ENCODE measurements around the gene CRYBB1.

The CRYBB1 gene

DNA sequence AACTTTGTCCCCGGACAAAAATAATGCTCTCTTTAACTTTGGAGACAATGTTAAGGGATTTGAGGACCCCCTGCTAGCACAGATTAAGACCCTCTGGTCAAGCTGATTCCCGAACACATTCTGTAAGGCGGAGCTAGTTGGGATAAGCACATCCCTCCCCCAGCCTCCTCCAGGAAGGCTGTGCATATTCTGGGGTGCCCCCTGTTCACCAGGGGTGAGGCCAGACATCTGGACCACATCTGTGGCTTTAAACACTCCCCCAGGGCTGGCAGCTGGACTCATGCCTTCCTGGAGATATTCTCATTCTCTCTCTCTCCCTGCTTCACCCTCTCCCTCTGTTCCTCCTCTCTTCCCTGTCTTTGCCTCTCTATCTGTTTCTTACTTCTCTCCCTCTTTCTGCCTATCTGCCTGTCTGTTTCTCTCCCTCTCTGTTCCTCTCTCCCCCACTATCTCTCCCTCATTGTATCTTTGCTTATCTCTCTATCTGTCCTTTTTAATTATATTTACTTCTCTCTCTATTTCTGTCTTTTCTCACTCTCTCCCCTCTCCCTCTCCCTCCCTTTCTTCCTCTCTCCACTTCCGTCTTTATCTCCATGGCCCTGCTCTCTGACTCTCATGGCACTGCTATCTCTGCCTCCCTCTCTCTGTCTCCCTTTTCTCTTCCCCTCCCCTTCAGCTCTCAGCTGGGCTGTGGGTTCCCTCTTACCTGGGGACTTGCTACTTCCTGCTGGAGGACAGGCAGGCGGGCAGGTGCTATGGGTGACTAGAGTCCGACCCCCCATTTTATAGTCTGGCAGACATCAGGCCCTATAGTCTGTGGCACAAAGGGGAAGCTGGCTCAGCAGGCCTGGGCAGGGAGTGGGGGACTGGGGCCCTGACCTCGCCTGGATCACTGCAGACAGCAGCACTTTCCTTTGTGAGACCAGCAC is at the start of gene CRYBB1:
TSS of gene CRYBB1 (minus strand) at position 757 of the 929 bp plus-strand sequence. CDS start 1,708 bp downstream, outside the sequence.
- no peaks in the 10 kb centered on the region for H3K36me3 ChIP-seq (ENCODE audit: control insufficient read depth in 2 of 2, insufficient read depth in 2 of 2, low read length in 2 of 2)
- no peaks in the 10 kb centered on the region for H3K9me3 ChIP-seq (ENCODE audit: control insufficient read depth in 2 of 2, low read length in 2 of 2)
- no peak within 1 kb of the TSS for H3K27ac ChIP-seq (ENCODE audit: low read length)
- no peak within 1 kb of the TSS for H3K4me3 ChIP-seq (ENCODE audit: low read length in 2 of 2)
- H3K4me1 ChIP-seq (ENCODE audit: control insufficient read depth, insufficient read depth, low read length), result no peaks in the 10 kb centered on the region
- peaks cover 7 to 36% of the 10 kb centered on the region in 2 donors for H3K27me3 ChIP-seq (ENCODE audit: control insufficient read depth in 1 of 2, insufficient read depth in 2 of 2, low read length in 2 of 2)
- no peak within 1 kb of the TSS for H3K9ac ChIP-seq (ENCODE audit: low read length in 2 of 2)

GRCh38 chr22:26667140-26667539 is 49.3 kb upstream of the CRYBB1 start:
- H3K9ac ChIP-seq (ENCODE audit: low read length in 2 of 2), result no peak overlapping the region
- peaks cover 0 to 10% of the 10 kb centered on the region in 2 donors for H3K27me3 ChIP-seq (ENCODE audit: control insufficient read depth in 1 of 2, insufficient read depth in 2 of 2, low read length in 2 of 2)
- no peak overlapping the region for H3K4me3 ChIP-seq (ENCODE audit: low read length in 2 of 2)

DNA sequence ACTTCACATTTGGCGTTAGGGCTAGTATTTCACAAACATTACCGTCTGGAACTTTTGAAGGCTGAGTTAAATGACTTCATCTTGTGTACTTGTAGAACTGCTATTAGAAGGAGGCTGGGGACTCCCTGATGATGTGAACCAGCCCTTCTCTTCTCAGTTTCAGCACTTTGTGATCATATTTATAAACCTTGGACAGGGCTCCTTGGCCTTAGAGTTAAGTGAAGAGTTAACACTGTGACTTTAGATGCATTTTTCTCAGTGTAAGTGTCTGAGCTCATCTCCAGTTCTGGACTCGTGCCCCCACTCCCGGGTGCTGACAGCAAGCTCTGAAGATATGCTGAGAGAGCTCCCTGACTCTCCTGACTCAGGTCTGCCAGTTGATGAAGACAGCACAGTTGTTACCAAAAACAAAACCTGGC is 48.0 kb upstream of the CRYBB1 start:
- no peaks in the 10 kb centered on the region for H3K4me1 ChIP-seq (ENCODE audit: control insufficient read depth, insufficient read depth, low read length)
- H3K9me3 ChIP-seq (ENCODE audit: control insufficient read depth in 2 of 2, low read length in 2 of 2), result no peaks in the 10 kb centered on the region
- no peak overlapping the region for H3K27ac ChIP-seq (ENCODE audit: low read length)
- H3K9ac ChIP-seq (ENCODE audit: low read length in 2 of 2), result no peak overlapping the region
- H3K27me3 ChIP-seq (ENCODE audit: control insufficient read depth in 1 of 2, insufficient read depth in 2 of 2, low read length in 2 of 2), result peaks cover 0 to 18% of the 10 kb centered on the region in 2 donors
- no peak overlapping the region for H3K4me3 ChIP-seq (ENCODE audit: low read length in 2 of 2)
- no peaks in the 10 kb centered on the region for H3K36me3 ChIP-seq (ENCODE audit: control insufficient read depth in 2 of 2, insufficient read depth in 2 of 2, low read length in 2 of 2)

More at GRCh38 chr22:26667140-26667539, 49.3 kb upstream of the CRYBB1 start:
- Histone ChIP-seq H3K4me1 (ENCODE audit: control insufficient read depth, insufficient read depth, low read length) (peaks cover 3% of the 10 kb centered on the region), H3K27ac (ENCODE audit: low read length) (no peak overlapping the region), H3K36me3 (ENCODE audit: control insufficient read depth in 2 of 2, insufficient read depth in 2 of 2, low read length in 2 of 2) (no peaks in the 10 kb centered on the region), H3K9me3 (ENCODE audit: control insufficient read depth in 2 of 2, low read length in 2 of 2) (no peaks in the 10 kb centered on the region)

DNA sequence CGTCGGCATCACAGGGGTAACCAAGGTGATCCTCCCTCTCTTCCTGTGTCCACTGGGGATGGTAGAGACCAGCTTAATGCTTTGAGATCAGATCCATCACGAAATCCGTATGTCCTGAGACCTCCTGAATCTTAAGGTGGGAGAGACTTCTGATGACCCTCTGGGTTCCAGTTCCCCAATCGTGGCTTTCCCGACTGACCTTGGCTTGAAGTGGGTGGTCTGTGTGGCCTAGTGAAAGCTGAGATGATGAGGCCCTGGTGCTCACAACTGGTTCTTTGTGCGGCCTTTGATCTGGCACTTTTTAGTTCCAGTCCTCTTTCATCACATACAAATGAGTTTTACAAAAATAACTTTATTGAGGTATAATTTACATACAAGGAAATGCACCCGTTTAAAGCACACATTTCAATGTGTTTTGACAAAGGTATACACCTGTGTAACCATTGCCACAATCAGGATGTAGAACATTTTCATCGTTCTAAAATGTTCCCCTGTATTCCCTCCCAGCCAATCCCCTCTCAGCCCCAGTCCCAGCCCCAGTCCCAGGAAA is 45.6 kb upstream of the CRYBB1 start:
- H3K27ac ChIP-seq (ENCODE audit: low read length), result no peak overlapping the region
- no peaks in the 10 kb centered on the region for H3K36me3 ChIP-seq (ENCODE audit: control insufficient read depth in 2 of 2, insufficient read depth in 2 of 2, low read length in 2 of 2)
- H3K9ac ChIP-seq (ENCODE audit: low read length in 2 of 2), result no peak overlapping the region
- H3K4me3 ChIP-seq (ENCODE audit: low read length in 2 of 2), result no peak overlapping the region
- peaks cover 8% of the 10 kb centered on the region for H3K4me1 ChIP-seq (ENCODE audit: control insufficient read depth, insufficient read depth, low read length)
- H3K27me3 ChIP-seq (ENCODE audit: control insufficient read depth in 1 of 2, insufficient read depth in 2 of 2, low read length in 2 of 2), result peaks cover 9 to 25% of the 10 kb centered on the region in 2 donors
- no peaks in the 10 kb centered on the region for H3K9me3 ChIP-seq (ENCODE audit: control insufficient read depth in 2 of 2, low read length in 2 of 2)

DNA sequence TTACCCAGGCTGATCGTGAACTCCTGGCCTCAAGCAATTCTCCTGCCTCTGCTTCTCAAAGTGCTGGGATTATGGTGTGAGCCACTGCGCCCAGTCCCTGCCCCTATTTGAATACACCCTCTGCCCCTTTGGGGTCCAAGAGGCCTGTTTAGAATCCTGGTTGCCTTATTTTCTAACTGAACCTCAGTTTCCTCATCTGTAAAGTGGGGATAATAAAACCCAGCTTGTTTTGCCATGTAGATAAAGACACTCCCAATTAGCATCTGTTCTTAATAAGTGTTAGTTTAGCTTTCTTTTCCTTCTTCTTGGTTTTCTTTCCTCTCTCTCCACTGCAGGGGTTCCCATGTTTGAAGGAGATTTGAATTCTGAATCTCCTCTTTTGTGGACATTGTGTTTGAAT is 44.3 kb upstream of the CRYBB1 start:
- Histone ChIP-seq H3K36me3 (ENCODE audit: control insufficient read depth in 2 of 2, insufficient read depth in 2 of 2, low read length in 2 of 2) (no peaks in the 10 kb centered on the region), H3K9me3 (ENCODE audit: control insufficient read depth in 2 of 2, low read length in 2 of 2) (no peaks in the 10 kb centered on the region), H3K27ac (ENCODE audit: low read length) (no peak overlapping the region), H3K4me3 (ENCODE audit: low read length in 2 of 2) (no peak overlapping the region), H3K9ac (ENCODE audit: low read length in 2 of 2) (no peak overlapping the region), H3K4me1 (ENCODE audit: control insufficient read depth, insufficient read depth, low read length) (peaks cover 17% of the 10 kb centered on the region), H3K27me3 (ENCODE audit: control insufficient read depth in 1 of 2, insufficient read depth in 2 of 2, low read length in 2 of 2) (peaks cover 22 to 33% of the 10 kb centered on the region in 2 donors)

- H3K36me3 ChIP-seq (ENCODE audit: control insufficient read depth in 2 of 2, insufficient read depth in 2 of 2, low read length in 2 of 2), result no peaks in the 10 kb centered on the region
- H3K9me3 ChIP-seq (ENCODE audit: control insufficient read depth in 2 of 2, low read length in 2 of 2), result no peaks in the 10 kb centered on the region
- no peak overlapping the region for H3K4me3 ChIP-seq (ENCODE audit: low read length in 2 of 2)
- no peak overlapping the region for H3K9ac ChIP-seq (ENCODE audit: low read length in 2 of 2)
- peaks cover 20% of the 10 kb centered on the region for H3K4me1 ChIP-seq (ENCODE audit: control insufficient read depth, insufficient read depth, low read length)
- H3K27ac ChIP-seq (ENCODE audit: low read length), result no peak overlapping the region
- H3K27me3 ChIP-seq (ENCODE audit: control insufficient read depth in 1 of 2, insufficient read depth in 2 of 2, low read length in 2 of 2), result peaks cover 26 to 34% of the 10 kb centered on the region in 2 donors
Observed at GRCh38 chr22:26660961-26661578, 43.2 kb upstream of the CRYBB1 start.

GRCh38 chr22:26660356-26660755 is 42.5 kb upstream of the CRYBB1 start:
- no peak overlapping the region for H3K27ac ChIP-seq (ENCODE audit: low read length)
- peaks cover 26 to 34% of the 10 kb centered on the region in 2 donors for H3K27me3 ChIP-seq (ENCODE audit: control insufficient read depth in 1 of 2, insufficient read depth in 2 of 2, low read length in 2 of 2)
- no peak overlapping the region for H3K9ac ChIP-seq (ENCODE audit: low read length in 2 of 2)

DNA sequence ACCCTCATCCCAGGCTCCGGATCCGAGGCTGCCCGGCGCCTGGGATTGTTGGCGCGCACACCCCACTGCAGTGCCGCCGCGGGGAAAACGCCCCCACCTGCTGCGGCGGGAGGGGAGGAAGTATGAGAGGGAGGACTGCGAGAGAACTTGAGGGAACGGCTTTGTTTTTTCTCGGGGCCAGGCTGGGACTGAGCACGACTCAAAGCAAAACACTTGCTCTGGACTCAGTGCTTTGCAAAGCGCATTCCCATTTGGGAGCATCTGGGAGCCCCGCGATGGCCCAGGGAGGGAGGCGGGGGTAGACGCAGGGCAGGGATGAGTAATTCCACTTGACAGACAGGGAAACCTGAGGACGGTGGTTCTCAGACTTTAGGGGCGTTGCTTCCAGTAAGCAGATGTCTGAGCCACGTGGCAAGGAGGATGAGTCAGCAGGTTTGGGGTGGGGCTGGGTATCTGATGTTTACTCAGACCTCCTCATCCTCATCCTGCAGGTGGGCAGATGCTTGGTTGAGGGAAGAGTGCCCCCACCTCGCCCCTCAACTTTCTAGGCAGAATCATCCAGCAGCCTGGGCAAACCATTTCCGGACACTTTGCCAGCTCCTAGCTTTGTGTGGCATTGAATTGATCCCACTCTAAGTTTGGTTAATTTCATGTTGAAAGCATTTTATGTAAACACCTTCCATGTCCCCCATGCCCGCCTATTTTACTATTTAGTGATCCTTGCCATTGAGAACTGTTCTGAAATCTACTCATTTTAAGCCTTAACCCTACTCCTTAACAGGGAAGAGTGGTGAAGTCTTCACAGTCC is 41.0 kb upstream of the CRYBB1 start:
- no peak overlapping the region for H3K9ac ChIP-seq (ENCODE audit: low read length in 2 of 2)

More at GRCh38 chr22:26660356-26660755, 42.5 kb upstream of the CRYBB1 start:
- Histone ChIP-seq H3K9me3 (ENCODE audit: control insufficient read depth in 2 of 2, low read length in 2 of 2) (no peaks in the 10 kb centered on the region), H3K4me3 (ENCODE audit: low read length in 2 of 2) (no peak overlapping the region), H3K36me3 (ENCODE audit: control insufficient read depth in 2 of 2, insufficient read depth in 2 of 2, low read length in 2 of 2) (no peaks in the 10 kb centered on the region), H3K4me1 (ENCODE audit: control insufficient read depth, insufficient read depth, low read length) (peaks cover 20% of the 10 kb centered on the region)

GRCh38 chr22:26658161-26658560 is 40.3 kb upstream of the CRYBB1 start:
- Histone ChIP-seq H3K4me3 (ENCODE audit: low read length in 2 of 2) (peak overlapping the region; percentile 17 to 61), H3K9ac (ENCODE audit: low read length in 2 of 2) (no peak overlapping the region), H3K27ac (ENCODE audit: low read length) (no peak overlapping the region), H3K9me3 (ENCODE audit: control insufficient read depth in 2 of 2, low read length in 2 of 2) (no peaks in the 10 kb centered on the region), H3K36me3 (ENCODE audit: control insufficient read depth in 2 of 2, insufficient read depth in 2 of 2, low read length in 2 of 2) (no peaks in the 10 kb centered on the region), H3K27me3 (ENCODE audit: control insufficient read depth in 1 of 2, insufficient read depth in 2 of 2, low read length in 2 of 2) (peaks cover 26 to 38% of the 10 kb centered on the region in 2 donors), H3K4me1 (ENCODE audit: control insufficient read depth, insufficient read depth, low read length) (peaks cover 20% of the 10 kb centered on the region)

More for the DNA sequence above, 41.0 kb upstream of the CRYBB1 start:
- Histone ChIP-seq H3K27me3 (ENCODE audit: control insufficient read depth in 1 of 2, insufficient read depth in 2 of 2, low read length in 2 of 2) (peaks cover 26 to 38% of the 10 kb centered on the region in 2 donors), H3K9me3 (ENCODE audit: control insufficient read depth in 2 of 2, low read length in 2 of 2) (no peaks in the 10 kb centered on the region), H3K36me3 (ENCODE audit: control insufficient read depth in 2 of 2, insufficient read depth in 2 of 2, low read length in 2 of 2) (no peaks in the 10 kb centered on the region), H3K4me1 (ENCODE audit: control insufficient read depth, insufficient read depth, low read length) (peaks cover 20% of the 10 kb centered on the region), H3K4me3 (ENCODE audit: low read length in 2 of 2) (peak overlapping the region; percentile 17 to 61), H3K27ac (ENCODE audit: low read length) (no peak overlapping the region)

All from stomach smooth muscle (tissue), 2 donors.